Hepatocyte (in vitro differentiated cells): ENCODE results near the gene HIBADH.

Source experiments
- CTCF ChIP-seq: fragments of 200-600 bp; sonication (generic); IDR thresholded peaks from 2 replicates; pipeline ENCODE4 v1.5.1; 2016; ENCODE audit warnings: antibody characterized with exemption, mild to moderate bottlenecking; ENCODE audit not compliant: poor library complexity
- EZH2 ChIP-seq: fragments of 200-600 bp; sonication (generic); IDR thresholded peaks from 2 replicates; pipeline ENCODE4 v1.6.1; 2016; ENCODE audit warnings: antibody characterized with exemption, mild to moderate bottlenecking, borderline replicate concordance
- EZH2phosphoT487 ChIP-seq: fragments of 200-600 bp; sonication (generic); IDR thresholded peaks from one replicate; pipeline ENCODE4 v1.6.1; 2018; ENCODE audit warnings: antibody characterized with exemption, mild to moderate bottlenecking, low read depth, moderate library complexity; ENCODE audit not compliant: unreplicated experiment, severe bottlenecking

DNA sequence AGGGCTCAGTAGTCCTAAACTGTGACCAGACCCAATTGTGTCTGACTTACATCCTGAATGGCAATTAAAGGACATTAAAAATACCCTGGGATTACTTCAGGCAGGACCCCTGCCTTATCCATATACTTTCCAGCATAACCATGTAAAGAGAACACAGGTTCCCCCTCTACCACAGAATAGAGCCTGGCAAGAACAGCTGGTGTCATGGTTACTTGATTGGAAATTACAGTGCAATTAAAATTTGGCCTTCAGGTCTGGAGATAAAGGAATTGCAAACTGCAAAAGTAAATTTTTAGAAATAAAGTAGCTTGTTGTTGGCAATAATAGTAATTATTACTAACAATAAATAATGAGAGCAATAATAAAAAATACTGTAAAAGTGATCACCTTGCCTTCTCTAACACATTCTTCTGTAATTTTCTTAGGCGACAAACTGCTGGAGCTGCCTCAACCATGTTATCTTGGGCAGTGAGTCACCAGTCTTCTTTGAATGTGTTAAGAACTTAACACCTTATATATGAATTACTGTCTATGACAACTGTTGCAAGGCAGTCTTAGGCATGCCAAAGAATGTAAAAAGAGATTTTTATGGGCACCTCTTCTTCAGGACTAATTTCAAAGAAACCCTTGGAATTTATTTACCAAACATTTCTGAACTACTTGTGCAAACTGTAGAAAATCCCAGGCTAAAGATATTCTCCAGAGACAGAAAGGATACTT lies 53.7 kb downstream of the HIBADH start:
- TF ChIP-seq CTCF (no peak), EZH2 (no peak), EZH2phosphoT487 (no peak)
